Transverse colon (tissue), 4 donors: ENCODE measurements around the gene RHNO1. TPM values are rescaled to one million over a fixed set of nuclear protein-coding genes. Genes with fewer than 3 reads are reported as not detected.

Experiments
- DNase-seq: peaks from one replicate; pipeline ENCODE4 v3.0.0-alpha.2; 2019
- H3K27ac ChIP-seq, 4 donors: fragments of 200-600 bp; sonication (generic); 2 replicates each; pipeline ENCODE4 v1.5.1; 2016 to 2018; ENCODE audit warnings: inconsistent platforms in 4 of 4
- H3K27me3 ChIP-seq: fragments of 200-600 bp; sonication (generic); 2 replicates; pipeline ENCODE4 v1.5.1; 2017; ENCODE audit warnings: inconsistent platforms
- H3K36me3 ChIP-seq, 4 donors: fragments of 200-600 bp; sonication (generic); 2 replicates each; pipeline ENCODE4 v1.5.1; 2017 to 2019; ENCODE audit warnings: inconsistent platforms in 4 of 4
- H3K4me1 ChIP-seq, 4 donors: fragments of 200-600 bp; sonication (generic); 2 replicates each; pipeline ENCODE4 v1.5.1; 2017 to 2020; ENCODE audit warnings: inconsistent platforms in 4 of 4
- H3K4me3 ChIP-seq, 4 donors: fragments of 200-600 bp; sonication (generic); 1 replicate in 1 of 4; 2 replicates in 3 of 4; pipeline versions ENCODE4 v1.5.1 to v1.6.1; 2017 to 2019; ENCODE audit warnings: inconsistent platforms in 4 of 4
- H3K9me3 ChIP-seq, 2 donors: fragments of 200-600 bp; sonication (generic); 2 replicates each; pipeline ENCODE4 v1.5.1; 2017 to 2019; ENCODE audit warnings: inconsistent platforms in 2 of 2
- EP300 ChIP-seq: sonication (generic); formaldehyde crosslinking; IDR thresholded peaks from one replicate; pipeline ENCODE4 v1.6.1; 2017; ENCODE audit warnings: antibody characterized with exemption, low read depth
- POLR2A ChIP-seq: fragments of 450-650 bp; IDR thresholded peaks from one replicate; pipeline ENCODE4 v1.6.1; 2016; ENCODE audit warnings: antibody characterized with exemption, mild to moderate bottlenecking, moderate library complexity
- POLR2AphosphoS5 ChIP-seq, 3 donors: sonication (generic); formaldehyde crosslinking; IDR thresholded peaks; one replicate each; pipeline ENCODE4 v1.6.1; 2016; ENCODE audit warnings: antibody characterized with exemption in 3 of 3
- WGBS, 2 donors: methylation state at CpG; one replicate each; pipeline ENCODE4 v1.1.5; 2018; ENCODE audit warnings: low coverage in 1 of 2; 5-methylcytosine and 5-hydroxymethylcytosine counted together
- in situ Hi-C, 4 donors: fragments of 200-750 bp; cut with MboI; loops; one replicate each; pipeline versions ENCODE4 v1.15.0 to v1.15.1; 2017; ENCODE audit warnings: low sequenced_read_pairs in 3 of 4, low pct_ligation_motif_present in 1 of 4, low pct_unique_long_range_greater_than_20kb in 1 of 4
- intact Hi-C: fragments of 100-400 bp; cut with DNase I; formaldehyde crosslinking; loops from one replicate; pipeline ENCODE4 v1.15.1; 2023; ENCODE audit warnings: low total_unique reads
- total RNA-seq, 4 donors: library from RNA; depleted of rRNA; stranded (reverse); fragments of >200 nt; gene quantifications; one replicate each; pipeline ENCODE4 v1.1.0, GENCODE V29; 2016
- TF ChIP-seq, protein P1 (sequence below), 5 experiments: fragments of 200-600 bp in 3 of 5; fragments of 450-650 bp in 2 of 5; sonication (generic) in 3 of 5; IDR thresholded peaks; 1 replicate in 2 of 5; 2 replicates in 3 of 5; pipeline ENCODE4 v1.5.1; 2016 to 2017; ENCODE audit warnings: antibody characterized with exemption in 5 of 5, inconsistent platforms in 3 of 5, mild to moderate bottlenecking in 2 of 5, moderate library complexity in 1 of 5

RHNO1 gene
- total RNA-seq, 4 donors from 2014 or later, result 5.4 to 16.8 (median 8.6) TPM

GRCh38 chr12:2922329-2922728 lies 45.3 kb downstream of the RHNO1 start:
- 95 to 100% methylated on average over 2 of the region's 2 CpGs for WGBS, 2 donors
- in situ Hi-C loops, result no loop called here
- TF ChIP-seq EP300 (no peak), POLR2A (no peak), POLR2AphosphoS5 (IDR thresholded peaks at IDR 0.05) (no peak)
- TF ChIP-seq, protein P1, sequence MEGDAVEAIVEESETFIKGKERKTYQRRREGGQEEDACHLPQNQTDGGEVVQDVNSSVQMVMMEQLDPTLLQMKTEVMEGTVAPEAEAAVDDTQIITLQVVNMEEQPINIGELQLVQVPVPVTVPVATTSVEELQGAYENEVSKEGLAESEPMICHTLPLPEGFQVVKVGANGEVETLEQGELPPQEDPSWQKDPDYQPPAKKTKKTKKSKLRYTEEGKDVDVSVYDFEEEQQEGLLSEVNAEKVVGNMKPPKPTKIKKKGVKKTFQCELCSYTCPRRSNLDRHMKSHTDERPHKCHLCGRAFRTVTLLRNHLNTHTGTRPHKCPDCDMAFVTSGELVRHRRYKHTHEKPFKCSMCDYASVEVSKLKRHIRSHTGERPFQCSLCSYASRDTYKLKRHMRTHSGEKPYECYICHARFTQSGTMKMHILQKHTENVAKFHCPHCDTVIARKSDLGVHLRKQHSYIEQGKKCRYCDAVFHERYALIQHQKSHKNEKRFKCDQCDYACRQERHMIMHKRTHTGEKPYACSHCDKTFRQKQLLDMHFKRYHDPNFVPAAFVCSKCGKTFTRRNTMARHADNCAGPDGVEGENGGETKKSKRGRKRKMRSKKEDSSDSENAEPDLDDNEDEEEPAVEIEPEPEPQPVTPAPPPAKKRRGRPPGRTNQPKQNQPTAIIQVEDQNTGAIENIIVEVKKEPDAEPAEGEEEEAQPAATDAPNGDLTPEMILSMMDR (IDR thresholded peaks at IDR 0.05), result no peak

GRCh38 chr12:2923057-2923456 lies 46.0 kb downstream of the RHNO1 start:
- H3K4me1 ChIP-seq, result no peaks in the 10 kb centered on the region
- H3K9me3 ChIP-seq, result no peaks in the 10 kb centered on the region
- H3K4me3 ChIP-seq, result no peak overlapping the region
- intact Hi-C loops (no loop called here), in situ Hi-C loops (no loop called here)
- 93 to 95% methylated on average over 3 to 9 of the region's 9 CpGs for WGBS, 2 donors
- TF ChIP-seq POLR2AphosphoS5 (IDR thresholded peaks at IDR 0.05) (no peak), POLR2A (no peak), EP300 (no peak)
- TF ChIP-seq, protein P1 (IDR thresholded peaks at IDR 0.05), result no peak
- no peaks in the 10 kb centered on the region for H3K27me3 ChIP-seq
- no peak for DNase-seq
- H3K36me3 ChIP-seq, result peaks cover 0 to 13% (median 2%) of the 10 kb centered on the region in 4 donors
- no peak overlapping the region for H3K27ac ChIP-seq

More at GRCh38 chr12:2922329-2922728, 45.3 kb downstream of the RHNO1 start:
- Histone ChIP-seq H3K36me3 (peaks cover 0 to 13% (median 2%) of the 10 kb centered on the region in 4 donors), H3K4me1 (no peaks in the 10 kb centered on the region), H3K4me3 (no peak overlapping the region), H3K27ac (no peak overlapping the region), H3K9me3 (no peaks in the 10 kb centered on the region), H3K27me3 (no peaks in the 10 kb centered on the region)
- intact Hi-C loops, result no loop called here
- DNase-seq, result no peak

DNA sequence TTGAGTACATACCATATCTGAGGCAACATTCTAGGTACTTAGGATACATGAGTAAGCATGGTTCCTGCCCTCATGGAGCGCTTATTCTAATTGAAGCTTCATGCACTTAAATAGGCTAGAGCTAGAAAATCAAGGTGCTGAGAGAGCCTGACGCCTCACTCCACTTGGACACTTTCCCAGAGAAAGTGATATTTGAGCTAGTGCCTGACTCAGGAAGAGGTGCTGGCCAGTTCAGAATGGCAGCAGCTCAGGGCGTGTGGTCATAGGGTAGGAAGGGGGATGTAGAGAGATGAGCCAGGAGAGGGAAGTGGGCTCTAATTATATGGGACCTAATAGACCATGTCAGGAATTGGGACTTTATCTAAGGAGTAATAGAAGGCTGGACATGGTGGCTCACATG lies 47.0 kb downstream of the RHNO1 start:
- Histone ChIP-seq H3K4me3 (no peak overlapping the region), H3K9me3 (no peaks in the 10 kb centered on the region), H3K27ac (no peak overlapping the region), H3K36me3 (peaks cover 0 to 13% (median 2%) of the 10 kb centered on the region in 4 donors), H3K27me3 (no peaks in the 10 kb centered on the region), H3K4me1 (no peaks in the 10 kb centered on the region)
- intact Hi-C loops (no loop called here), in situ Hi-C loops (no loop called here)
- DNase-seq, result no peak
- TF ChIP-seq, protein P1 (IDR thresholded peaks at IDR 0.05), result no peak
- TF ChIP-seq EP300 (no peak), POLR2AphosphoS5 (IDR thresholded peaks at IDR 0.05) (no peak), POLR2A (no peak)
- WGBS, 2 donors, result 80 to 96% methylated on average over 1 to 3 of the region's 3 CpGs

GRCh38 chr12:2925322-2925995 lies 48.4 kb downstream of the RHNO1 start:
- DNase-seq, result no peak
- peaks cover 0 to 16% (median 4%) of the 10 kb centered on the region in 4 donors for H3K36me3 ChIP-seq
- intact Hi-C loops, result no loop called here
- no peaks in the 10 kb centered on the region for H3K27me3 ChIP-seq
- TF ChIP-seq POLR2AphosphoS5 (IDR thresholded peaks at IDR 0.05), result no peak
- TF ChIP-seq, protein P1 (IDR thresholded peaks at IDR 0.05), result no peak
- no peak for TF ChIP-seq EP300
- no peak for TF ChIP-seq POLR2A
- 72 to 82% methylated on average over 5 to 6 of the region's 6 CpGs for WGBS, 2 donors
- H3K27ac ChIP-seq, result no peak overlapping the region
- no peak overlapping the region for H3K4me3 ChIP-seq
- no peaks in the 10 kb centered on the region for H3K4me1 ChIP-seq
- in situ Hi-C loops, result no loop called here
- H3K9me3 ChIP-seq, result no peaks in the 10 kb centered on the region
